Posterior vena cava (tissue), 2 donors: ENCODE measurements around the gene IBA57. TPM values are rescaled to one million over a fixed set of nuclear protein-coding genes. Genes with fewer than 3 reads are reported as not detected.
"Not testable (repeated sequence)": the region's sequence is repeated elsewhere in the genome, so short reads cannot be mapped to it uniquely, and the experiment has no call there.

ENCODE experiments used
- DNase-seq: peaks from one replicate; pipeline ENCODE4 v3.0.0-alpha.2; 2020; ENCODE audit warnings: low spot score
- intact Hi-C, 2 donors: fragments of 100-400 bp; cut with DNase I; formaldehyde crosslinking; loops; one replicate each; pipeline versions ENCODE4 v1.14.1 to v1.14.2; 2022 to 2023
- total RNA-seq, 2 donors: library from RNA; stranded (reverse); fragmentation: NEBNext Ultra II Directional; extraction: Animal tissue kit (Norgen Biotek cat#: 25700); gene quantifications; one replicate each; pipeline ENCODE4 v1.2.1, GENCODE V29; 2021
- donor health status: DM: yes; HTN: yes; CAD: no.
- donor health status: DM: yes; HTN: yes; CAD: no.

The IBA57 gene
- total RNA-seq, 2 donors from 2014 or later: 7.4 to 7.8 TPM

- intact Hi-C loops: no loop called here
- peak; percentile 89 for DNase-seq
These were observed 749 bp downstream of the IBA57 start for GRCh38 chr1:228166170-228166936.

- intact Hi-C loops: no loop called here
- DNase-seq: no peak
These were observed 3.1 kb downstream of the IBA57 start for GRCh38 chr1:228168563-228169270.

GRCh38 chr1:228169345-228169744 lies 3.7 kb downstream of the IBA57 start:
- DNase-seq: no peak
- intact Hi-C loops: no loop called here

- intact Hi-C loops: no loop called here
- no peak for DNase-seq
These were observed 5.1 kb downstream of the IBA57 start for GRCh38 chr1:228170666-228171065.

GRCh38 chr1:228171221-228171891 lies 5.8 kb downstream of the IBA57 start:
- peak; percentile 71 for DNase-seq
- intact Hi-C loops: no loop called here

GRCh38 chr1:228172591-228173527 lies 7.3 kb downstream of the IBA57 start:
- intact Hi-C loops: no loop called here
- peak; percentile 62 for DNase-seq

- DNase-seq: peak; percentile 80
- intact Hi-C loops: not testable (repeated sequence)
These were observed 8.2 kb downstream of the IBA57 start for GRCh38 chr1:228173528-228174481.

GRCh38 chr1:228174482-228175315 lies 9.1 kb downstream of the IBA57 start:
- DNase-seq: peak; percentile 82
- intact Hi-C loops: no loop called here

GRCh38 chr1:228175316-228176023 lies 9.9 kb downstream of the IBA57 start:
- intact Hi-C loops: no loop called here
- DNase-seq: peak; percentile 75

GRCh38 chr1:228176024-228176395 lies 10.4 kb downstream of the IBA57 start:
- DNase-seq: peak; percentile 55
- intact Hi-C loops: no loop called here

GRCh38 chr1:228176461-228177182 lies 11.0 kb downstream of the IBA57 start:
- intact Hi-C loops: no loop called here
- peak; percentile 76 for DNase-seq

- peak; percentile 74 for DNase-seq
- intact Hi-C loops: no loop called here
These were observed 11.5 kb downstream of the IBA57 start for GRCh38 chr1:228177183-228177475.

GRCh38 chr1:228177721-228178710 lies 12.4 kb downstream of the IBA57 start:
- peak; percentile 14 for DNase-seq
- intact Hi-C loops: no loop called here

- peak; percentile 66 for DNase-seq
- intact Hi-C loops: no loop called here
These were observed 13.4 kb downstream of the IBA57 start for GRCh38 chr1:228178737-228179684.
